Neural progenitor cell (in vitro differentiated cells): Measurements from ENCODE around the gene TOR3A.

Source experiments
- EZH2 ChIP-seq: fragments of 200-600 bp; sonication (generic); IDR thresholded peaks from 2 replicates; pipeline ENCODE4 v1.6.1; 2017; ENCODE audit warnings: antibody characterized with exemption, mild to moderate bottlenecking, moderate library complexity
- TF ChIP-seq, protein P1 (sequence below): fragments of 200-600 bp; sonication (generic); IDR thresholded peaks from 2 replicates; pipeline ENCODE4 v1.5.1; 2017; ENCODE audit warnings: antibody characterized with exemption, mild to moderate bottlenecking

DNA sequence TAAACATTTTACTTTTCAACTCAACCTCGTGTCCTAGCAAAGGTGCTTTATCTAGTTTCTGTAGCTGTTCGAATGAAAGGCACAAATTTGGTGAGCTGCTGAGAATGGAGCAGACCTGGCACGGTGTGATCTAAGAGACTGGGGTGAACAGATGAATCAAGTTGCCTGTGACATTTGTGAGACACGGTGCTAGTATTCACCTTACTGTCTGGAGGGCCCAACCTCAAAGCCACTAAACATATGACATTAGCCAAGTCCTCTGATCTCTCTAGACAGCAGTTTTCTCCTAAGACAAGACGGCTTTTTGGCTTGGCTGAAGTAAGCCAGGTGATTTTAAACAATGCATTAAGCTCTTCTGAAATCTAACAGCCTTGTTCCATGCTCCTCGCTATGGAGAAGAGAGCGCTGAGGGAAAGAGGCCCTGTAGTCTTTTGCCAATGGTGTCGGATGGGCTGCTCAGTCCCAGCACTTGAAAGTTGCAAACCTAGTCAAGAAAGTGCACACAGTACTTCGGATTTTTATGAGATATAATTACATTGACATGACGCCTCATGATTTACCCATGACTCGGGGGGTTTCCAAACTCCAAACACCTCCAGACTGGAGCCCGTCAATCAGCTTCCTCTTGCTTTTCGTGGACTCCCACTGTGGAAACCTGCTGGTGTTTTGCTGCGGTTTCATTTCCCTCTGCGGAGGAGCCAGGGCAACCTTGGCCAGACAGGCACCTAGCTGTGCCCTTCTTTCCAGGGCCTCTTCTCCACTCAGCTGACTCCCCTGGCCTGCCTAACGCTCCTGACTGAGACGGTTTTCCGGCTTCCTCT lies 794 bp upstream of the TOR3A start:
- TF ChIP-seq, protein P1, sequence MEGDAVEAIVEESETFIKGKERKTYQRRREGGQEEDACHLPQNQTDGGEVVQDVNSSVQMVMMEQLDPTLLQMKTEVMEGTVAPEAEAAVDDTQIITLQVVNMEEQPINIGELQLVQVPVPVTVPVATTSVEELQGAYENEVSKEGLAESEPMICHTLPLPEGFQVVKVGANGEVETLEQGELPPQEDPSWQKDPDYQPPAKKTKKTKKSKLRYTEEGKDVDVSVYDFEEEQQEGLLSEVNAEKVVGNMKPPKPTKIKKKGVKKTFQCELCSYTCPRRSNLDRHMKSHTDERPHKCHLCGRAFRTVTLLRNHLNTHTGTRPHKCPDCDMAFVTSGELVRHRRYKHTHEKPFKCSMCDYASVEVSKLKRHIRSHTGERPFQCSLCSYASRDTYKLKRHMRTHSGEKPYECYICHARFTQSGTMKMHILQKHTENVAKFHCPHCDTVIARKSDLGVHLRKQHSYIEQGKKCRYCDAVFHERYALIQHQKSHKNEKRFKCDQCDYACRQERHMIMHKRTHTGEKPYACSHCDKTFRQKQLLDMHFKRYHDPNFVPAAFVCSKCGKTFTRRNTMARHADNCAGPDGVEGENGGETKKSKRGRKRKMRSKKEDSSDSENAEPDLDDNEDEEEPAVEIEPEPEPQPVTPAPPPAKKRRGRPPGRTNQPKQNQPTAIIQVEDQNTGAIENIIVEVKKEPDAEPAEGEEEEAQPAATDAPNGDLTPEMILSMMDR, result no peak
- no peak for TF ChIP-seq EZH2
